Erythroblast (primary cell): ENCODE measurements around the gene HTR6.

Experiments used
- GATA1 ChIP-seq: IDR thresholded peaks from 2 replicates; pipeline ENCODE4 v1.6.1; 2011; ENCODE audit warnings: low read depth, mild to moderate bottlenecking, control low read depth, low read length, moderate library complexity
- POLR2A ChIP-seq: IDR thresholded peaks from 2 replicates; pipeline ENCODE4 v1.6.1; 2011; ENCODE audit warnings: mild to moderate bottlenecking, low read length

DNA sequence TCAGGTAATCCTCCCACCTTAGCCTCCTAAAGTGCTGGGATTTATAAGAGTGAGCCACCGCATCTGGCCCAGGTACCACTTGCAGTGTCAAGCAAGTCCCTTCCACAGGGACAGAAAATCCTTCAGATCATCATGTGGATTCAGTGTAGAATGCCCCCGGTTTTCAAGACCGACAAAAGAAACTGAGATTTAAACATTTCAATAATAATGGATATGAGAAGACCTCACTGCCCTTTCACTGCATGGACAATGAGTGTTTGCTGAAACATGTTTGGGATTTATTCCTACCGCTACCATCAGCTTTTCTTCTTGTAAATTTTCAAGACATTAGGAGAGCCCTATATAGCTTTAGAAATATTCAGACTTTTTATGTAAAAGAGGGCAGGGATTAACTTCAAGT, 41.5 kb downstream of the HTR6 start:
- TF ChIP-seq POLR2A (no peak), GATA1 (no peak)
